CD4-positive, alpha-beta T cell (primary cell): Measurements from ENCODE around the gene RFK. TPM values are rescaled to one million over a fixed set of nuclear protein-coding genes. Genes with fewer than 3 reads are reported as not detected.

Source experiments
- ATAC-seq: fragments of 200-7000 bp; cut with Tn5 transposase; one replicate; pipeline ENCODE4 v1.10.0; 2022; ENCODE audit warnings: mild to moderate bottlenecking; ENCODE audit not compliant: poor library complexity
- CTCF ChIA-PET: fragments of 350-600 bp; sonication (Branson Sonifier 250); formaldehyde crosslinking; loops from one replicate; lab custom pipeline; 2021; ENCODE audit warnings: antibody characterized with exemption, inconsistent platforms; lab: Charles Lee
- POLR2A ChIA-PET: fragments of 350-600 bp; sonication (Branson Sonifier 250); formaldehyde crosslinking; loops from one replicate; lab custom pipeline; 2021; ENCODE audit warnings: antibody characterized with exemption, inconsistent platforms; lab: Charles Lee
- DNase-seq, 14 experiments: peaks; one replicate each; pipeline ENCODE4 v3.0.0-alpha.2; 2013 to 2020; ENCODE audit warnings: mixed read lengths in 2 of 14
- H3K27ac ChIP-seq, 2 donors: one replicate each; pipeline versions ENCODE4 v1.5.1 to v1.7.0; 2013; ENCODE audit warnings: low read length in 2 of 2, low read depth in 1 of 2, mild to moderate bottlenecking in 1 of 2
- H3K27me3 ChIP-seq, 2 experiments: 1 replicate in 1 of 2; 2 replicates in 1 of 2; pipeline versions ENCODE4 v1.6.1 to v1.7.0; 2013; ENCODE audit warnings: low read length in 2 of 2, control low read depth in 1 of 2, mild to moderate bottlenecking in 1 of 2, moderate library complexity in 1 of 2; ENCODE audit not compliant: insufficient read depth in 2 of 2, control insufficient read depth in 1 of 2
- H3K36me3 ChIP-seq: one replicate; pipeline ENCODE4 v1.6.1; 2013; ENCODE audit warnings: low read length, control low read depth; ENCODE audit not compliant: insufficient read depth
- H3K4me1 ChIP-seq: one replicate; pipeline ENCODE4 v1.6.1; 2013; ENCODE audit warnings: low read length, control low read depth; ENCODE audit not compliant: insufficient read depth
- H3K4me3 ChIP-seq: one replicate; pipeline ENCODE4 v1.5.1; 2013; ENCODE audit warnings: mild to moderate bottlenecking, low read length, moderate library complexity
- H3K9me3 ChIP-seq, 2 experiments: 1 replicate in 1 of 2; 2 replicates in 1 of 2; pipeline versions ENCODE4 v1.6.1 to v1.7.0; 2013; ENCODE audit warnings: low read length in 2 of 2, mild to moderate bottlenecking in 2 of 2, control low read depth in 1 of 2, moderate library complexity in 1 of 2; ENCODE audit not compliant: control insufficient read depth in 1 of 2, insufficient read depth in 1 of 2
- H3K27ac Mint-ChIP-seq: one replicate; pipeline ENCODE4 v1.8.0; 2020; ENCODE audit warnings: mixed read lengths
- H3K27me3 Mint-ChIP-seq: one replicate; pipeline ENCODE4 v1.8.0; 2021; ENCODE audit warnings: mixed read lengths
- H3K36me3 Mint-ChIP-seq: one replicate; pipeline ENCODE4 v1.8.0; 2021; ENCODE audit warnings: low read depth, mixed read lengths
- H3K4me1 Mint-ChIP-seq: one replicate; pipeline ENCODE4 v1.8.0; 2021; ENCODE audit warnings: low read depth, mixed read lengths
- H3K4me3 Mint-ChIP-seq: one replicate; pipeline ENCODE4 v1.8.0; 2020; ENCODE audit warnings: mild to moderate bottlenecking, mixed read lengths
- H3K9me3 Mint-ChIP-seq: one replicate; pipeline ENCODE4 v1.8.0; 2020; ENCODE audit warnings: mixed read lengths
- CTCF ChIP-seq: fragments of 200-600 bp; IDR thresholded peaks from one replicate; pipeline ENCODE4 v1.8.0; 2022; ENCODE audit warnings: antibody characterized with exemption, mild to moderate bottlenecking
- intact Hi-C, 2 experiments: fragments of 100-400 bp; cut with DNase I in 1 of 2; cut with micrococcal nuclease in 1 of 2; formaldehyde crosslinking; loops; one replicate each; pipeline versions ENCODE4 v1.15.1 to v1.9.0; 2023 to 2025; cut with DNase I, micrococcal nuclease
- total RNA-seq, 174 experiments: library from RNA in 2 of 174; stranded (reverse) in 2 of 174; gene quantifications; one replicate each; pipeline ENCODE4 v1.2.3 and lab custom pipeline; 2021 to 2026

The RFK gene
- total RNA-seq, 2 experiments from 2014 or later = 7.4 to 8.4 TPM

- no peaks in the 10 kb centered on the region for H3K27me3 ChIP-seq
- no peaks in the 10 kb centered on the region for H3K36me3 ChIP-seq
- H3K4me3 ChIP-seq = no peak overlapping the region
- H3K4me1 ChIP-seq = no peaks in the 10 kb centered on the region
- H3K9me3 Mint-ChIP-seq = peaks cover 6% of the 10 kb centered on the region
- intact Hi-C loops = no loop called here
- ChIA-PET CTCF (no interaction called here), POLR2A (no interaction called here)
- no peak for ATAC-seq
- no peaks in the 10 kb centered on the region for H3K27me3 Mint-ChIP-seq
- H3K9me3 ChIP-seq = peaks cover 0 to 11% of the 10 kb centered on the region in 2 experiments
- no peak for TF ChIP-seq CTCF
- H3K4me3 Mint-ChIP-seq = no peak overlapping the region
- no peak overlapping the region for H3K27ac ChIP-seq
- DNase-seq = no peak
- H3K27ac Mint-ChIP-seq = no peak overlapping the region
- H3K36me3 Mint-ChIP-seq = no peaks in the 10 kb centered on the region
- peaks cover 7% of the 10 kb centered on the region for H3K4me1 Mint-ChIP-seq
Measured at GRCh38 chr9:76415731-76416130, 21.5 kb upstream of the RFK start.

- Histone ChIP-seq H3K36me3 (no peaks in the 10 kb centered on the region), H3K9me3 (peaks cover 0 to 11% of the 10 kb centered on the region in 2 experiments), H3K27me3 (no peaks in the 10 kb centered on the region), H3K4me1 (no peaks in the 10 kb centered on the region), H3K4me3 (no peak overlapping the region), H3K27ac (no peak overlapping the region)
- no peak for TF ChIP-seq CTCF
- H3K36me3 Mint-ChIP-seq = no peaks in the 10 kb centered on the region
- H3K4me1 Mint-ChIP-seq = peaks cover 7% of the 10 kb centered on the region
- no peak overlapping the region for H3K27ac Mint-ChIP-seq
- ATAC-seq = no peak
- H3K4me3 Mint-ChIP-seq = no peak overlapping the region
- no peaks in the 10 kb centered on the region for H3K27me3 Mint-ChIP-seq
- ChIA-PET CTCF (no interaction called here), POLR2A (no interaction called here)
- no peak for DNase-seq
- intact Hi-C loops = no loop called here
- H3K9me3 Mint-ChIP-seq = peaks cover 6% of the 10 kb centered on the region
Measured at GRCh38 chr9:76415154-76415553, 20.9 kb upstream of the RFK start.

- TF ChIP-seq CTCF = no peak
- POLR2A ChIA-PET = no interaction called here
- Mint-ChIP-seq H3K4me1 (peaks cover 7% of the 10 kb centered on the region), H3K36me3 (no peaks in the 10 kb centered on the region), H3K27ac (no peak overlapping the region), H3K4me3 (no peak overlapping the region), H3K27me3 (no peaks in the 10 kb centered on the region), H3K9me3 (peaks cover 6% of the 10 kb centered on the region)
- DNase-seq (peak in 2 of 14 experiments; percentile 13 to 37), ATAC-seq (no peak)
- Histone ChIP-seq H3K27me3 (no peaks in the 10 kb centered on the region), H3K27ac (no peak overlapping the region), H3K4me3 (no peak overlapping the region), H3K9me3 (peaks cover 0 to 11% of the 10 kb centered on the region in 2 experiments), H3K4me1 (no peaks in the 10 kb centered on the region), H3K36me3 (no peaks in the 10 kb centered on the region)
- intact Hi-C loops = no loop called here
- CTCF ChIA-PET = no interaction called here
Measured at GRCh38 chr9:76414661-76415060, 20.4 kb upstream of the RFK start.
